H9 (cell line): ENCODE data around the gene GRIFIN. TPM values are rescaled to one million over a fixed set of nuclear protein-coding genes. Genes with fewer than 3 reads are reported as not detected.

Source experiments
- DNase-seq: peaks from one replicate; pipeline ENCODE4 v3.0.0-alpha.2; 2017
- H2AFZ ChIP-seq: one replicate; pipeline ENCODE4 v1.6.1; 2013; ENCODE audit warnings: mild to moderate bottlenecking, low read length, control low read depth, moderate library complexity
- H2AK5ac ChIP-seq: 2 replicates; pipeline ENCODE4 v1.6.1; 2013; ENCODE audit warnings: low read length, control low read depth, mixed read lengths; ENCODE audit not compliant: insufficient read length
- H2BK120ac ChIP-seq: one replicate; pipeline ENCODE4 v1.6.1; 2013; ENCODE audit warnings: low read depth, mild to moderate bottlenecking, low read length, control low read depth, inconsistent platforms; ENCODE audit not compliant: poor library complexity, severe bottlenecking
- H2BK12ac ChIP-seq: 2 replicates; pipeline ENCODE4 v1.6.1; 2013; ENCODE audit warnings: low read length, control low read depth, mixed read lengths, low read depth; ENCODE audit not compliant: insufficient read length
- H2BK15ac ChIP-seq: 2 replicates; pipeline ENCODE4 v1.6.1; 2013; ENCODE audit warnings: low read depth, low read length, control low read depth
- H2BK20ac ChIP-seq: one replicate; pipeline ENCODE4 v1.6.1; 2013; ENCODE audit warnings: low read depth, mild to moderate bottlenecking, low read length, control low read depth, inconsistent platforms; ENCODE audit not compliant: poor library complexity, severe bottlenecking
- H2BK5ac ChIP-seq: 2 replicates; pipeline ENCODE4 v1.6.1; 2013; ENCODE audit warnings: low read length, control low read depth, mixed read lengths; ENCODE audit not compliant: insufficient read length
- H3K14ac ChIP-seq: 2 replicates; pipeline ENCODE4 v1.6.1; 2013; ENCODE audit warnings: low read length, control low read depth; ENCODE audit not compliant: insufficient read depth
- H3K18ac ChIP-seq: 2 replicates; pipeline ENCODE4 v1.6.1; 2013; ENCODE audit warnings: low read depth, mild to moderate bottlenecking, mixed read lengths, low read length, control low read depth; ENCODE audit not compliant: insufficient read length
- H3K23ac ChIP-seq: 2 replicates; pipeline ENCODE4 v1.6.1; 2013; ENCODE audit warnings: low read length, control low read depth, mixed read lengths, low read depth; ENCODE audit not compliant: insufficient read length
- H3K23me2 ChIP-seq: 2 replicates; pipeline ENCODE4 v1.6.1; 2013; ENCODE audit warnings: low read depth, mild to moderate bottlenecking, mixed read lengths, low read length, control low read depth; ENCODE audit not compliant: insufficient read length, poor library complexity, severe bottlenecking
- H3K27ac ChIP-seq: 2 replicates; pipeline ENCODE4 v1.5.1; 2013; ENCODE audit warnings: low read length, control low read depth, mixed read lengths, low read depth; ENCODE audit not compliant: insufficient read length
- H3K27me3 ChIP-seq: 2 replicates; pipeline ENCODE4 v1.6.1; 2013; ENCODE audit warnings: low read length, control low read depth, inconsistent platforms; ENCODE audit not compliant: insufficient read depth
- H3K4ac ChIP-seq: 2 replicates; pipeline ENCODE4 v1.6.1; 2013; ENCODE audit warnings: low read depth, mild to moderate bottlenecking, control low read depth, inconsistent platforms, low read length, moderate library complexity
- H3K4me1 ChIP-seq: 2 replicates; pipeline ENCODE4 v1.6.1; 2013; ENCODE audit warnings: low read length, control low read depth, inconsistent platforms; ENCODE audit not compliant: insufficient read depth
- H3K4me2 ChIP-seq: 2 replicates; pipeline ENCODE4 v1.6.1; 2013; ENCODE audit warnings: low read length, control low read depth, mixed read lengths; ENCODE audit not compliant: insufficient read length, insufficient read depth
- H3K56ac ChIP-seq: 2 replicates; pipeline ENCODE4 v1.6.1; 2013; ENCODE audit warnings: low read depth, mild to moderate bottlenecking, mixed read lengths, low read length, control low read depth; ENCODE audit not compliant: insufficient read length
- H3K79me1 ChIP-seq: 2 replicates; pipeline ENCODE4 v1.6.1; 2013; ENCODE audit warnings: low read depth, mild to moderate bottlenecking, moderate library complexity, low read length, control low read depth, inconsistent platforms; ENCODE audit not compliant: insufficient read depth, poor library complexity, severe bottlenecking
- H3K79me2 ChIP-seq: 2 replicates; pipeline ENCODE4 v1.6.1; 2013; ENCODE audit warnings: low read length, control low read depth, inconsistent platforms; ENCODE audit not compliant: insufficient read depth
- H3K9ac ChIP-seq: 2 replicates; pipeline ENCODE4 v1.6.1; 2013; ENCODE audit warnings: low read length, control low read depth, mixed read lengths; ENCODE audit not compliant: insufficient read length; ENCODE audit errors: extremely low read depth
- H3K9me3 ChIP-seq: one replicate; pipeline ENCODE4 v1.6.1; 2013; ENCODE audit warnings: low read depth, low read length, inconsistent platforms; ENCODE audit not compliant: control insufficient read depth
- H3T11ph ChIP-seq: one replicate; pipeline ENCODE4 v1.6.1; 2013; ENCODE audit warnings: mild to moderate bottlenecking, low read length, control low read depth, inconsistent platforms
- H4K20me1 ChIP-seq: one replicate; pipeline ENCODE4 v1.6.1; 2013; ENCODE audit not compliant: control insufficient read depth, insufficient read length, insufficient read depth
- H4K5ac ChIP-seq: 2 replicates; pipeline ENCODE4 v1.6.1; 2013; ENCODE audit warnings: low read depth, mild to moderate bottlenecking, mixed read lengths, low read length, control low read depth; ENCODE audit not compliant: insufficient read length
- H4K8ac ChIP-seq: replicated peaks from 2 replicates; pipeline ENCODE4 v1.6.1; 2013; ENCODE audit warnings: low read length, control low read depth, mixed read lengths, low read depth; ENCODE audit not compliant: insufficient read length
- H4K91ac ChIP-seq: 2 replicates; pipeline ENCODE4 v1.6.1; 2013; ENCODE audit warnings: low read depth, mild to moderate bottlenecking, moderate library complexity, mixed read lengths, low read length, control low read depth; ENCODE audit not compliant: insufficient read length
- H3K27ac Mint-ChIP-seq, 3 experiments: 2 replicates in 2 of 3; 3 replicates in 1 of 3; pipeline ENCODE4 v1.8.0; 2020 to 2021; ENCODE audit warnings: mixed read lengths in 3 of 3, mild to moderate bottlenecking in 1 of 3, moderate library complexity in 1 of 3
- H3K27me3 Mint-ChIP-seq: 2 replicates; pipeline ENCODE4 v1.8.0; 2021; ENCODE audit warnings: low read depth, mild to moderate bottlenecking, moderate library complexity, mixed read lengths
- H3K36me3 Mint-ChIP-seq, 3 experiments: 2 replicates in 2 of 3; 3 replicates in 1 of 3; pipeline ENCODE4 v1.8.0; 2020 to 2021; ENCODE audit warnings: low read depth in 3 of 3, mixed read lengths in 3 of 3; ENCODE audit not compliant: insufficient read depth in 1 of 3
- H3K4me1 Mint-ChIP-seq, 2 experiments: 2 replicates each; pipeline ENCODE4 v1.8.0; 2020; ENCODE audit warnings: mixed read lengths in 2 of 2
- H3K4me3 Mint-ChIP-seq, 2 experiments: 2 replicates in 1 of 2; 3 replicates in 1 of 2; pipeline ENCODE4 v1.8.0; 2020 to 2021; ENCODE audit warnings: mild to moderate bottlenecking in 2 of 2, mixed read lengths in 2 of 2, moderate library complexity in 1 of 2
- H3K9me3 Mint-ChIP-seq, 2 experiments: 2 replicates in 1 of 2; 3 replicates in 1 of 2; pipeline ENCODE4 v1.8.0; 2020; ENCODE audit warnings: mild to moderate bottlenecking in 2 of 2, mixed read lengths in 2 of 2, moderate library complexity in 1 of 2
- WGBS: extraction: QIAGEN DNeasy Blood & Tissue Kit; methylation state at CpG from one replicate; pipeline ENCODE4 v1.1.7; 2013; ENCODE audit warnings: missing lambda C conversion rate, low lambda C conversion rate, mixed read lengths; ENCODE audit not compliant: insufficient read length; ENCODE audit errors: extremely low coverage; 5-methylcytosine and 5-hydroxymethylcytosine counted together
- total RNA-seq: library from RNA; stranded (reverse); gene quantifications from 2 replicates; pipeline ENCODE4 v1.2.1, GENCODE V29; 2021
- TF ChIP-seq, protein P1 (sequence below): fragments of 200-600 bp; sonication (generic); conservative IDR thresholded peaks from 3 replicates; pipeline ENCODE4 v1.8.0; 2021; ENCODE audit warnings: antibody characterized with exemption, mild to moderate bottlenecking

GRIFIN gene
- total RNA-seq, 1 experiment from 2014 or later = not detected

DNA sequence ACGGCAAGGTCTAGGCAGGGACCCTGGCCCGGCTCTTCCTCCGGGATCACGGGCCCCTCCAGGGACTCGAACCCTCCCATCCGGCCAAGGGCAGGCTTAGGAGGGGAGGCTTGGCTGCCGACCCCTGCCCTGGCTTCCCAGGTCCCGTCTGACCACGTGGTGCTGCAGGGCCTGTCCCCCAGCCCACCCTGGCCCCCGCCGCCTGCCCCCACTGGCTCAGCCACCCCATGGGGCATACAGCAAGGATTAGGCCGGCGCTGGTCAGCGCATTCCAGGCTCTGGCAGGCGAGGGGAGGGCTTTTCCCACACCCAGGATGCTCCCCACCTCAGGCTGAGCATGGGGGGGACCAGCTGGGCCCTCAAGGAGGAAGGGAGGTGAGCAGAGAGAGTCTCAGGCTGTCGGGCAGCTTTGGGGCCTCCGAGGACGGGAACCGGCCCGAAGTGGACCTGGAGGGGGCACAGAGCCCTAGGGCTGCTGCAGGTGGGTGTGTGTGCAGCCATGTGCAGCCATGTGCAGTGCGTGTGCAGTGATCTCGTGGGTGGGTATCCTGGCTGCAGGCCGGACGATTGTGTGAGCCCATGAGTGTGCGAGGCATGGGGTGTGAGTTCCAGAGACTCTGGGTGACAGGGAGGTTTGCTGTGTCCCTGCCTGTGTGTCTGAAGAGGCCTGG is 713 bp upstream of the GRIFIN start:
- no peaks in the 10 kb centered on the region for H3K9me3 ChIP-seq
- H3K27ac Mint-ChIP-seq = 0 out of 7 replicates have a peak overlapping the region, but pooled peaks of 2 of the 3 experiments have one; percentile 53 to 65
- no peaks in the 10 kb centered on the region for H4K20me1 ChIP-seq
- H3K4me1 Mint-ChIP-seq = peaks cover 9 to 20% of the 10 kb centered on the region in 2 experiments
- no peak overlapping the region for H4K91ac ChIP-seq
- no peak overlapping the region for H3K9ac ChIP-seq
- H3K4ac ChIP-seq = no peak overlapping the region
- H3K56ac ChIP-seq = no peak overlapping the region
- no peak overlapping the region for H3K23ac ChIP-seq
- no CpG with 5 or more reads among the region's 25 CpGs for WGBS
- H3T11ph ChIP-seq = no peak overlapping the region
- H3K4me3 Mint-ChIP-seq = peak overlapping the region in 1 of 2 experiments; percentile 38; a peak in 1 of 5 replicates
- no peaks in the 10 kb centered on the region for H3K36me3 Mint-ChIP-seq
- no peak overlapping the region for H3K27ac ChIP-seq
- TF ChIP-seq, protein P1, sequence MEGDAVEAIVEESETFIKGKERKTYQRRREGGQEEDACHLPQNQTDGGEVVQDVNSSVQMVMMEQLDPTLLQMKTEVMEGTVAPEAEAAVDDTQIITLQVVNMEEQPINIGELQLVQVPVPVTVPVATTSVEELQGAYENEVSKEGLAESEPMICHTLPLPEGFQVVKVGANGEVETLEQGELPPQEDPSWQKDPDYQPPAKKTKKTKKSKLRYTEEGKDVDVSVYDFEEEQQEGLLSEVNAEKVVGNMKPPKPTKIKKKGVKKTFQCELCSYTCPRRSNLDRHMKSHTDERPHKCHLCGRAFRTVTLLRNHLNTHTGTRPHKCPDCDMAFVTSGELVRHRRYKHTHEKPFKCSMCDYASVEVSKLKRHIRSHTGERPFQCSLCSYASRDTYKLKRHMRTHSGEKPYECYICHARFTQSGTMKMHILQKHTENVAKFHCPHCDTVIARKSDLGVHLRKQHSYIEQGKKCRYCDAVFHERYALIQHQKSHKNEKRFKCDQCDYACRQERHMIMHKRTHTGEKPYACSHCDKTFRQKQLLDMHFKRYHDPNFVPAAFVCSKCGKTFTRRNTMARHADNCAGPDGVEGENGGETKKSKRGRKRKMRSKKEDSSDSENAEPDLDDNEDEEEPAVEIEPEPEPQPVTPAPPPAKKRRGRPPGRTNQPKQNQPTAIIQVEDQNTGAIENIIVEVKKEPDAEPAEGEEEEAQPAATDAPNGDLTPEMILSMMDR = no peak
- no peak overlapping the region for H2BK15ac ChIP-seq
- H3K27me3 Mint-ChIP-seq = peaks cover 2% of the 10 kb centered on the region
- H4K8ac ChIP-seq = no peak overlapping the region
- no peak overlapping the region for H2AK5ac ChIP-seq
- no peaks in the 10 kb centered on the region for H3K27me3 ChIP-seq
- H3K79me1 ChIP-seq = no peaks in the 10 kb centered on the region
- H3K4me2 ChIP-seq = no peak overlapping the region
- no peak overlapping the region for H3K18ac ChIP-seq
- H2BK12ac ChIP-seq = no peak overlapping the region
- no peak overlapping the region for H3K14ac ChIP-seq
- no peak for DNase-seq
- no peak overlapping the region for H2BK5ac ChIP-seq
- no peak overlapping the region for H2AFZ ChIP-seq
- no peak overlapping the region for H4K5ac ChIP-seq
- no peak overlapping the region for H2BK120ac ChIP-seq
- H3K79me2 ChIP-seq = no peaks in the 10 kb centered on the region
- H3K9me3 Mint-ChIP-seq = no peaks in the 10 kb centered on the region
- no peaks in the 10 kb centered on the region for H3K23me2 ChIP-seq
- no peak overlapping the region for H2BK20ac ChIP-seq
- H3K4me1 ChIP-seq = no peaks in the 10 kb centered on the region; the same call in 1 of the 2 replicates
